K562 (cell line): Measurements from ENCODE around the gene FYB1. TPM values are rescaled to one million over a fixed set of nuclear protein-coding genes. Genes with fewer than 3 reads are reported as not detected.

Experiments
- ATAC-seq: fragments of 200-7000 bp; cut with Tn5 transposase; 3 replicates; pipeline ENCODE4 v1.9.1; 2020; ENCODE audit warnings: moderate library complexity
- BruUV-seq: library from RNA; stranded (reverse); fragments of 400-500 nt; replicated peaks from 2 replicates; lab custom pipeline; 2021; lab: Mats Ljungman, UMichigan
- CTCF ChIA-PET: fragments of 300-600 bp; formaldehyde crosslinking; extraction: SDS; loops from one replicate; lab custom pipeline; 2021; ENCODE audit warnings: low intra/inter-chr PET ratio; lab: Yijun Ruan, JAX
- POLR2A ChIA-PET: fragments of 300-600, 350-650 bp; sonication (Branson Sonifier 250); formaldehyde crosslinking; extraction: SDS; loops from one replicate; lab custom pipeline; 2021; ENCODE audit warnings: antibody characterized with exemption, inconsistent platforms; lab: Yijun Ruan, JAX
- DNase-seq, 4 experiments: peaks; one replicate each; pipeline versions ENCODE4 v3.0.0 to v3.0.0-alpha.2; 2011 to 2018; ENCODE audit warnings: low spot score in 3 of 4, mixed read lengths in 3 of 4; ENCODE audit errors: extremely low read depth in 1 of 4
- FAIRE-seq: peaks from 2 replicates; lab custom pipeline; 2011; peaks lifted over from hg19 to GRCh38; lab: Jason Lieb, UNC
- H2AFZ ChIP-seq: 2 replicates; pipeline ENCODE4 v1.6.0; 2011; ENCODE audit warnings: low read depth, low read length, control low read depth, inconsistent platforms
- H3K27ac ChIP-seq: fragments of 200-600 bp; 3 replicates; pipeline ENCODE4 v1.8.0; 2011; ENCODE audit warnings: low read depth, mild to moderate bottlenecking, control low read depth, inconsistent platforms, low read length, moderate library complexity, mixed read lengths; ENCODE audit errors: extremely low read depth
- H3K27me3 ChIP-seq, 2 experiments: fragments of 300-600 bp in 1 of 2; 2 replicates in 1 of 2; 3 replicates in 1 of 2; pipeline versions ENCODE4 v1.6.0 to v1.8.0; 2011; ENCODE audit warnings: inconsistent platforms in 2 of 2, low read length in 2 of 2, mild to moderate bottlenecking in 1 of 2, mixed read lengths in 1 of 2, moderate library complexity in 1 of 2; ENCODE audit not compliant: control insufficient read depth in 2 of 2, insufficient read depth in 2 of 2
- H3K36me3 ChIP-seq: fragments of 300-600 bp; 3 replicates; pipeline ENCODE4 v1.8.0; 2011; ENCODE audit warnings: mild to moderate bottlenecking, low read length, inconsistent platforms; ENCODE audit not compliant: control insufficient read depth, insufficient read depth
- H3K4me1 ChIP-seq, 2 experiments: fragments of 200-600 bp in 1 of 2; replicated peaks in 1 of 2; 2 replicates in 1 of 2; 3 replicates in 1 of 2; pipeline versions ENCODE4 v1.5.1 to v1.8.0; 2011; ENCODE audit warnings: inconsistent platforms in 2 of 2, low read length in 2 of 2, mild to moderate bottlenecking in 1 of 2, mixed read lengths in 1 of 2, moderate library complexity in 1 of 2; ENCODE audit not compliant: control insufficient read depth in 2 of 2, insufficient read depth in 2 of 2
- H3K4me2 ChIP-seq: 2 replicates; pipeline ENCODE4 v1.6.1; 2011; ENCODE audit warnings: low read length, control low read depth, inconsistent platforms, mixed read lengths; ENCODE audit not compliant: insufficient read depth
- H3K4me3 ChIP-seq: fragments of 200-600 bp; sonication (generic), shearing (Covaris generic); 2 replicates; pipeline ENCODE4 v1.5.1; 2016; ENCODE audit warnings: control low read depth, inconsistent platforms
- H3K79me2 ChIP-seq: fragments of 200-600 bp; 3 replicates; pipeline ENCODE4 v1.8.0; 2011; ENCODE audit warnings: low read length, inconsistent platforms; ENCODE audit not compliant: control insufficient read depth, insufficient read depth
- H3K9ac ChIP-seq, 2 experiments: 2 replicates each; pipeline versions ENCODE4 v1.6.0 to v1.6.1; 2011; ENCODE audit warnings: low read depth in 2 of 2, low read length in 2 of 2, control low read depth in 1 of 2, inconsistent platforms in 1 of 2, mild to moderate bottlenecking in 1 of 2, mixed read lengths in 1 of 2; ENCODE audit not compliant: insufficient read depth in 1 of 2
- H3K9me1 ChIP-seq: one replicate; pipeline ENCODE4 v1.6.0; 2011; ENCODE audit warnings: inconsistent platforms, mild to moderate bottlenecking, low read length, moderate library complexity; ENCODE audit not compliant: control insufficient read depth, insufficient read depth
- H3K9me3 ChIP-seq: replicated peaks from 2 replicates; pipeline ENCODE4 v1.5.1; 2011; ENCODE audit warnings: low read depth, low read length, inconsistent platforms; ENCODE audit not compliant: control insufficient read depth, insufficient read depth
- H4K20me1 ChIP-seq: replicated peaks from 2 replicates; pipeline ENCODE4 v1.6.1; 2011; ENCODE audit warnings: low read length, inconsistent platforms, mixed read lengths; ENCODE audit not compliant: control insufficient read depth, insufficient read depth
- ADNP ChIP-seq: fragments of 200-800 bp; sonication (Bioruptor generic); IDR thresholded peaks from 2 replicates; pipeline ENCODE4 v1.6.1; 2016; ENCODE audit warnings: missing genetic modification characterization, missing compliant biosample characterization
- REST ChIP-seq, 2 experiments: fragments of 450-650 bp; formaldehyde crosslinking in 1 of 2; IDR thresholded peaks; 2 replicates each; pipeline versions ENCODE4 v1.4.0 to v1.6.1; 2014 to 2020; ENCODE audit warnings: mild to moderate bottlenecking in 2 of 2, borderline replicate concordance in 1 of 2, low read depth in 1 of 2
- ZBTB17 ChIP-seq: fragments of 450-650 bp; formaldehyde crosslinking; IDR thresholded peaks from 2 replicates; pipeline ENCODE4 v1.4.0; 2020; ENCODE audit warnings: mild to moderate bottlenecking
- ZBTB40 ChIP-seq, 2 experiments: fragments of 450-650 bp in 1 of 2; sonication (generic) in 1 of 2; formaldehyde crosslinking in 1 of 2; IDR thresholded peaks; 2 replicates each; pipeline versions ENCODE4 v1.7.1 to v1.9.0; 2016 to 2022; ENCODE audit warnings: inconsistent platforms in 1 of 2, mild to moderate bottlenecking in 1 of 2, missing genetic modification reagents in 1 of 2
- WGBS: fragments of 100-300 bp; shearing (Covaris generic); methylation state at CpG from one replicate; pipeline ENCODE4 v1.1.6; 2016; ENCODE audit warnings: low coverage, mixed read lengths; ENCODE audit not compliant: insufficient coverage; ENCODE audit errors: missing lambda C conversion rate; 5-methylcytosine and 5-hydroxymethylcytosine counted together
- in situ Hi-C: fragments of 300-500 bp; cut with MboI; formaldehyde crosslinking; loops from 4 replicates; pipeline ENCODE4 v1.15.0; 2018; ENCODE audit warnings: inconsistent platforms, mixed read lengths
- intact Hi-C: fragments of 100-400 bp; cut with micrococcal nuclease; formaldehyde crosslinking; loops from 2 replicates; pipeline ENCODE4 v1.14.2; 2022
- polyA plus RNA-seq, 8 experiments: library from polyadenylated mRNA; depleted of rRNA in 4 of 8; stranded (reverse) in 5 of 8; unstranded in 3 of 8; fragments of >200 nt; fragmentation: Nextera tagmentation in 2 of 8; fragmentation: Illumina TruSeq in 1 of 8; extraction: Ambion mirVana in 2 of 8; extraction: Trizol in 1 of 8; gene quantifications; 2 replicates each; pipeline versions ENCODE4 v1.2.1 to v1.2.3, GENCODE V29; 2011 to 2014; ENCODE audit warnings: inconsistent platforms in 1 of 8, missing spikeins in 1 of 8
- total RNA-seq, 7 experiments: library from RNA; depleted of rRNA in 6 of 7; stranded (reverse); fragments of >200 nt in 6 of 7; fragmentation: Illumina TruSeq in 2 of 7; extraction: Trizol in 2 of 7; gene quantifications; 2 replicates each; pipeline versions ENCODE4 v1.2.1 to v1.2.3, GENCODE V29; 2011 to 2021; ENCODE audit warnings: low replicate concordance in 1 of 7

Gene FYB1
- total and polyA plus RNA-seq, 9 of the 15 experiments (the other 6 are each of a cell fraction or from before 2014, with no cell fraction given): 4.7 to 31.5 (median 9.7) TPM

GRCh38 chr5:39059064-39059463 is 160.3 kb downstream of the FYB1 start:
- H3K79me2 ChIP-seq: peaks cover 95% of the 10 kb centered on the region
- H3K27ac ChIP-seq: no peak overlapping the region
- H3K4me1 ChIP-seq: no peaks in the 10 kb centered on the region
- intact Hi-C loops (no loop called here), in situ Hi-C loops (no loop called here)
- no peak overlapping the region for H3K4me3 ChIP-seq
- H3K9me1 ChIP-seq: no peaks in the 10 kb centered on the region
- ChIA-PET POLR2A (interaction anchor here (4.5 kb wide), 1 partner anchor 13 kb away, joined by 26 read pairs; no protein-coding TSS in a partner anchor), CTCF (no interaction called here)
- BruUV-seq: no TSS peak
- H3K9ac ChIP-seq: no peak overlapping the region
- H2AFZ ChIP-seq: no peak overlapping the region
- ATAC-seq (peak; percentile 22; the same call in 1 of the 3 replicates), FAIRE-seq (peak; percentile 35), DNase-seq (no peak)
- peaks cover 15% of the 10 kb centered on the region; the same call in 2 of the 3 replicates for H3K36me3 ChIP-seq
- no peaks in the 10 kb centered on the region for H3K9me3 ChIP-seq
- H4K20me1 ChIP-seq: no peaks in the 10 kb centered on the region
- H3K27me3 ChIP-seq: no peaks in the 10 kb centered on the region
- H3K4me2 ChIP-seq: no peak overlapping the region
- WGBS: 50% methylated on average over 2 of the region's 2 CpGs
- peak; percentile 80 for TF ChIP-seq ZBTB40 (IDR thresholded peaks at IDR 0.05)
- TF ChIP-seq ZBTB40 (CRISPR knock-in tag; IDR thresholded peaks at IDR 0.05): no peak
- TF ChIP-seq ZBTB17 (CRISPR knock-in tag): peak; percentile 95
- TF ChIP-seq REST (IDR thresholded peaks at IDR 0.05; ENCODE audit: borderline replicate concordance): peak; percentile 34; the same call in 1 of the 2 replicates
- TF ChIP-seq REST (CRISPR knock-in tag; IDR thresholded peaks at IDR 0.05; ENCODE audit: low read depth): no peak
- no peak for TF ChIP-seq ADNP (tag)
